ENCODE results near the gene BCL3.

BCL3 gene

GRCh38 chr19:44725251-44725650 lies 23.3 kb upstream of the BCL3 start:
- H3K9ac ChIP-seq, result no peak overlapping the region
- H3K9me3 ChIP-seq (ENCODE audit: control insufficient read depth, low read length), result no peaks in the 10 kb centered on the region
- H3K79me2 ChIP-seq, result no peaks in the 10 kb centered on the region
- no peak overlapping the region for H3K4me3 ChIP-seq (ENCODE audit: low read depth, low read length)
- H2AFZ ChIP-seq, result peak overlapping the region; percentile 66
- H3K27me3 ChIP-seq (ENCODE audit: control insufficient read depth, insufficient read depth, low read length), result no peaks in the 10 kb centered on the region
- no peak overlapping the region for H3K27ac ChIP-seq
- H3K36me3 ChIP-seq (ENCODE audit: control insufficient read depth, insufficient read depth, low read length), result no peaks in the 10 kb centered on the region
- no peak overlapping the region for H3K4me2 ChIP-seq (ENCODE audit: low read length)
- no peak for TF ChIP-seq CTCF (IDR thresholded peaks at IDR 0.05)
- peaks cover 23% of the 10 kb centered on the region for H3K4me1 ChIP-seq

GRCh38 chr19:44725684-44726083 lies 22.8 kb upstream of the BCL3 start:
- H3K27ac ChIP-seq, result no peak overlapping the region
- H3K79me2 ChIP-seq, result no peaks in the 10 kb centered on the region
- no peak overlapping the region for H3K4me2 ChIP-seq (ENCODE audit: low read length)
- no peaks in the 10 kb centered on the region for H3K36me3 ChIP-seq (ENCODE audit: control insufficient read depth, insufficient read depth, low read length)
- no peak for TF ChIP-seq CTCF (IDR thresholded peaks at IDR 0.05)
- no peak overlapping the region for H3K9ac ChIP-seq
- peaks cover 21% of the 10 kb centered on the region for H3K4me1 ChIP-seq
- no peaks in the 10 kb centered on the region for H3K9me3 ChIP-seq (ENCODE audit: control insufficient read depth, low read length)
- no peaks in the 10 kb centered on the region for H3K27me3 ChIP-seq (ENCODE audit: control insufficient read depth, insufficient read depth, low read length)
- no peak overlapping the region for H2AFZ ChIP-seq
- no peak overlapping the region for H3K4me3 ChIP-seq (ENCODE audit: low read depth, low read length)

GRCh38 chr19:44726465-44726864 lies 22.0 kb upstream of the BCL3 start:
- no peaks in the 10 kb centered on the region for H3K27me3 ChIP-seq (ENCODE audit: control insufficient read depth, insufficient read depth, low read length)
- no peaks in the 10 kb centered on the region for H3K9me3 ChIP-seq (ENCODE audit: control insufficient read depth, low read length)
- TF ChIP-seq CTCF (IDR thresholded peaks at IDR 0.05), result no peak
- no peak overlapping the region for H3K27ac ChIP-seq
- H3K79me2 ChIP-seq, result no peaks in the 10 kb centered on the region
- H2AFZ ChIP-seq, result no peak overlapping the region
- H3K9ac ChIP-seq, result no peak overlapping the region
- peaks cover 17% of the 10 kb centered on the region for H3K4me1 ChIP-seq
- H3K4me3 ChIP-seq (ENCODE audit: low read depth, low read length), result no peak overlapping the region
- H3K36me3 ChIP-seq (ENCODE audit: control insufficient read depth, insufficient read depth, low read length), result no peaks in the 10 kb centered on the region
- H3K4me2 ChIP-seq (ENCODE audit: low read length), result no peak overlapping the region

GRCh38 chr19:44728178-44728577 lies 20.3 kb upstream of the BCL3 start:
- Histone ChIP-seq H3K79me2 (no peaks in the 10 kb centered on the region), H3K4me3 (ENCODE audit: low read depth, low read length) (no peak overlapping the region), H3K9me3 (ENCODE audit: control insufficient read depth, low read length) (no peaks in the 10 kb centered on the region), H3K4me1 (peaks cover 8% of the 10 kb centered on the region), H3K27ac (no peak overlapping the region), H2AFZ (no peak overlapping the region), H3K36me3 (ENCODE audit: control insufficient read depth, insufficient read depth, low read length) (no peaks in the 10 kb centered on the region), H3K4me2 (ENCODE audit: low read length) (no peak overlapping the region), H3K9ac (no peak overlapping the region), H3K27me3 (ENCODE audit: control insufficient read depth, insufficient read depth, low read length) (no peaks in the 10 kb centered on the region)
- TF ChIP-seq CTCF (IDR thresholded peaks at IDR 0.05), result no peak

GRCh38 chr19:44729516-44730033 lies 18.9 kb upstream of the BCL3 start:
- Histone ChIP-seq H3K36me3 (ENCODE audit: control insufficient read depth, insufficient read depth, low read length) (no peaks in the 10 kb centered on the region), H3K27ac (no peak overlapping the region), H3K4me1 (peaks cover 3% of the 10 kb centered on the region), H2AFZ (no peak overlapping the region), H3K9me3 (ENCODE audit: control insufficient read depth, low read length) (no peaks in the 10 kb centered on the region), H3K4me3 (ENCODE audit: low read depth, low read length) (no peak overlapping the region), H3K27me3 (ENCODE audit: control insufficient read depth, insufficient read depth, low read length) (no peaks in the 10 kb centered on the region), H3K4me2 (ENCODE audit: low read length) (no peak overlapping the region), H3K9ac (no peak overlapping the region), H3K79me2 (no peaks in the 10 kb centered on the region)
- no peak for TF ChIP-seq CTCF (IDR thresholded peaks at IDR 0.05)

All from parathyroid adenoma (tissue), 2 donors.